Measurements from ENCODE around the gene DYNC1H1.

- TF ChIP-seq POLR2AphosphoS5 (IDR thresholded peaks at IDR 0.05) = no peak
- TF ChIP-seq TAF1 (IDR thresholded peaks at IDR 0.05; ENCODE audit: low read depth) = no peak
- no peak for TF ChIP-seq CTCF (IDR thresholded peaks at IDR 0.05; ENCODE audit: poor library complexity, severe bottlenecking)
- no peak for TF ChIP-seq EZH2 (IDR thresholded peaks at IDR 0.05; ENCODE audit: borderline replicate concordance, insufficient read depth, low read length, poor library complexity, severe bottlenecking)
- no peak for TF ChIP-seq SMC3 (conservative IDR thresholded peaks at IDR 0.05; ENCODE audit: poor library complexity)
- TF ChIP-seq EP300 (conservative IDR thresholded peaks at IDR 0.05; ENCODE audit: poor library complexity, severe bottlenecking) = no peak
- no peak for TF ChIP-seq RAD21 (conservative IDR thresholded peaks at IDR 0.05)
- TF ChIP-seq REST (IDR thresholded peaks at IDR 0.05; ENCODE audit: borderline replicate concordance) = no peak
- TF ChIP-seq MXI1 (conservative IDR thresholded peaks at IDR 0.05; ENCODE audit: poor library complexity, severe bottlenecking) = no peak
Observed at GRCh38 chr14:102086709-102086971, 122.3 kb downstream of the DYNC1H1 start.
